Measurements from ENCODE around the gene CNIH3. TPM values are rescaled to one million over a fixed set of nuclear protein-coding genes. Genes with fewer than 3 reads are reported as not detected.

The CNIH3 gene
- total and polyA plus RNA-seq, 8 donors, result 2.0 to 10.5 (median 3.6) TPM

- Histone ChIP-seq H3K36me3 (no peaks in the 10 kb centered on the region), H3K27ac (no peak overlapping the region), H3K4me1 (peaks cover 0 to 7% (median 0%) of the 10 kb centered on the region in 3 donors), H3K9me3 (no peaks in the 10 kb centered on the region), H3K4me3 (no peak overlapping the region), H3K27me3 (no peaks in the 10 kb centered on the region)
- ATAC-seq (no peak), FAIRE-seq (no peak), DNase-seq (no peak)
- TF ChIP-seq CTCF (IDR thresholded peaks at IDR 0.05), result no peak
- WGBS, 2 donors, result 91 to 92% methylated on average over 1 of the region's 1 CpG
- intact Hi-C loops (cut with DNase I), result no loop called here
Observed at GRCh38 chr1:224612246-224612645, 3.9 kb upstream of the CNIH3 start.

GRCh38 chr1:224613486-224613885 is 2.6 kb upstream of the CNIH3 start:
- ATAC-seq (no peak), FAIRE-seq (no peak), DNase-seq (no peak)
- intact Hi-C loops (cut with DNase I), result no loop called here
- H3K27me3 ChIP-seq, result no peaks in the 10 kb centered on the region
- H3K9me3 ChIP-seq, result no peaks in the 10 kb centered on the region
- H3K36me3 ChIP-seq, result no peaks in the 10 kb centered on the region
- TF ChIP-seq CTCF (IDR thresholded peaks at IDR 0.05), result no peak
- H3K4me3 ChIP-seq, result no peak overlapping the region
- peaks cover 0 to 7% (median 0%) of the 10 kb centered on the region in 3 donors for H3K4me1 ChIP-seq
- 90 to 95% methylated on average over 6 of the region's 6 CpGs for WGBS, 2 donors
- no peak overlapping the region for H3K27ac ChIP-seq

GRCh38 chr1:224616756-224617409 is 766 bp downstream of the CNIH3 start:
- FAIRE-seq (no peak), ATAC-seq (peak; percentile 21 to 43 (median 36)), DNase-seq (no peak)
- 2% methylated on average over 52 of the region's 52 CpGs for WGBS, 2 donors
- no peak for TF ChIP-seq CTCF (IDR thresholded peaks at IDR 0.05)
- Histone ChIP-seq H3K4me1 (peaks cover under 1 to 7% (median 6%) of the 10 kb centered on the region in 3 donors), H3K9me3 (no peaks in the 10 kb centered on the region), H3K27ac (peak overlapping the region in 1 of 4 donors; percentile 4), H3K4me3 (peak overlapping the region; percentile 34 to 75 (median 40)), H3K27me3 (no peaks in the 10 kb centered on the region), H3K36me3 (no peaks in the 10 kb centered on the region)
- intact Hi-C loops (cut with DNase I), result no loop called here

GRCh38 chr1:224617410-224618355 is 1.6 kb downstream of the CNIH3 start:
- Histone ChIP-seq H3K4me3 (peak overlapping the region in 3 of 4 donors; percentile 36 to 75 (median 45)), H3K36me3 (no peaks in the 10 kb centered on the region), H3K27me3 (no peaks in the 10 kb centered on the region), H3K9me3 (no peaks in the 10 kb centered on the region), H3K27ac (no peak overlapping the region), H3K4me1 (peaks cover 6 to 8% (median 8%) of the 10 kb centered on the region in 3 donors)
- no peak for TF ChIP-seq CTCF (IDR thresholded peaks at IDR 0.05)
- FAIRE-seq, result no peak
- no peak for DNase-seq
- peak; percentile 4 to 25 (median 19) for ATAC-seq
- 6 to 9% methylated on average over 51 to 55 of the region's 55 CpGs for WGBS, 2 donors
- intact Hi-C loops (cut with DNase I), result no loop called here
